AG04450 (cell line): ENCODE results near the gene FKBP7. TPM values are rescaled to one million over a fixed set of nuclear protein-coding genes. Genes with fewer than 3 reads are reported as not detected.
"Not testable (repeated sequence)": the region's sequence is repeated elsewhere in the genome, so short reads cannot be mapped to it uniquely, and the experiment has no call there.

ENCODE experiments used
- CTCF ChIA-PET: fragments of 300-600, 350-600 bp; formaldehyde crosslinking; extraction: SDS; loops from one replicate; lab custom pipeline; 2022; ENCODE audit warnings: antibody characterized with exemption, inconsistent platforms; lab: Charles Lee
- POLR2A ChIA-PET: fragments of 350-600 bp; formaldehyde crosslinking; extraction: SDS; loops from one replicate; lab custom pipeline; 2021; ENCODE audit warnings: antibody characterized with exemption, inconsistent platforms; lab: Yijun Ruan, JAX
- DNase-seq: peaks from one replicate; pipeline ENCODE4 v3.0.0-alpha.2; 2011; ENCODE audit warnings: low read depth, low spot score
- H3K27ac ChIP-seq: one replicate; pipeline ENCODE4 v1.5.1; 2012; ENCODE audit warnings: low read depth, low read length, control low read depth
- H3K27me3 ChIP-seq: one replicate; pipeline ENCODE4 v1.6.0; 2012; ENCODE audit warnings: low read length; ENCODE audit not compliant: control insufficient read depth, insufficient read depth
- H3K4me3 ChIP-seq: 2 replicates; pipeline ENCODE4 v1.5.1; 2011; ENCODE audit warnings: mild to moderate bottlenecking, low read depth, low read length, control low read depth
- H3K9me3 ChIP-seq: 2 replicates; pipeline ENCODE4 v1.5.1; 2012; ENCODE audit warnings: low read length; ENCODE audit not compliant: control insufficient read depth, insufficient read depth
- polyA minus RNA-seq: library from RNA; depleted of rRNA, polyadenylated mRNA; stranded (reverse); fragments of >200 nt; gene quantifications from 2 replicates; pipeline ENCODE4 v1.2.3, GENCODE V29; 2011; rRNA and poly(A)+ RNA removed
- polyA plus RNA-seq: library from polyadenylated mRNA; depleted of rRNA; stranded (reverse); fragments of >200 nt; gene quantifications from 2 replicates; pipeline ENCODE4 v1.2.3, GENCODE V29; 2011; rRNA removed
- TF ChIP-seq, protein P1 (sequence below): IDR thresholded peaks from 2 replicates; pipeline ENCODE4 v1.5.1; 2011; ENCODE audit warnings: low read depth, low read length, control low read depth, inconsistent platforms

Gene FKBP7, protein sequence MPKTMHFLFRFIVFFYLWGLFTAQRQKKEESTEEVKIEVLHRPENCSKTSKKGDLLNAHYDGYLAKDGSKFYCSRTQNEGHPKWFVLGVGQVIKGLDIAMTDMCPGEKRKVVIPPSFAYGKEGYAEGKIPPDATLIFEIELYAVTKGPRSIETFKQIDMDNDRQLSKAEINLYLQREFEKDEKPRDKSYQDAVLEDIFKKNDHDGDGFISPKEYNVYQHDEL
- 130 and 162 TPM in 2 replicates for polyA plus RNA-seq
- polyA minus RNA-seq = 18.5 and 29.1 TPM in 2 replicates

GRCh38 chr2:178478439-178479274, at the start of gene FKBP7:
FKBP7 (minus strand) TSS chr2:178478600; CDS start chr2:178478499, 101 bp downstream.
- DNase-seq = peak; percentile 46
- POLR2A ChIA-PET = no interaction called here
- peak within 1 kb of the TSS; percentile 75 for H3K4me3 ChIP-seq
- no peaks in the 10 kb centered on the region for H3K27me3 ChIP-seq
- H3K9me3 ChIP-seq = no peaks in the 10 kb centered on the region
- TF ChIP-seq, protein P1, sequence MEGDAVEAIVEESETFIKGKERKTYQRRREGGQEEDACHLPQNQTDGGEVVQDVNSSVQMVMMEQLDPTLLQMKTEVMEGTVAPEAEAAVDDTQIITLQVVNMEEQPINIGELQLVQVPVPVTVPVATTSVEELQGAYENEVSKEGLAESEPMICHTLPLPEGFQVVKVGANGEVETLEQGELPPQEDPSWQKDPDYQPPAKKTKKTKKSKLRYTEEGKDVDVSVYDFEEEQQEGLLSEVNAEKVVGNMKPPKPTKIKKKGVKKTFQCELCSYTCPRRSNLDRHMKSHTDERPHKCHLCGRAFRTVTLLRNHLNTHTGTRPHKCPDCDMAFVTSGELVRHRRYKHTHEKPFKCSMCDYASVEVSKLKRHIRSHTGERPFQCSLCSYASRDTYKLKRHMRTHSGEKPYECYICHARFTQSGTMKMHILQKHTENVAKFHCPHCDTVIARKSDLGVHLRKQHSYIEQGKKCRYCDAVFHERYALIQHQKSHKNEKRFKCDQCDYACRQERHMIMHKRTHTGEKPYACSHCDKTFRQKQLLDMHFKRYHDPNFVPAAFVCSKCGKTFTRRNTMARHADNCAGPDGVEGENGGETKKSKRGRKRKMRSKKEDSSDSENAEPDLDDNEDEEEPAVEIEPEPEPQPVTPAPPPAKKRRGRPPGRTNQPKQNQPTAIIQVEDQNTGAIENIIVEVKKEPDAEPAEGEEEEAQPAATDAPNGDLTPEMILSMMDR = peak; percentile 63
- peak within 1 kb of the TSS; percentile 95 for H3K27ac ChIP-seq
- CTCF ChIA-PET = interaction anchor here (1.0 to 1.2 kb wide), 3 partner anchors 26 to 366 kb away, joined by 3 to 7 read pairs (median 3); partner anchors contain the start of gene RBM45

DNA sequence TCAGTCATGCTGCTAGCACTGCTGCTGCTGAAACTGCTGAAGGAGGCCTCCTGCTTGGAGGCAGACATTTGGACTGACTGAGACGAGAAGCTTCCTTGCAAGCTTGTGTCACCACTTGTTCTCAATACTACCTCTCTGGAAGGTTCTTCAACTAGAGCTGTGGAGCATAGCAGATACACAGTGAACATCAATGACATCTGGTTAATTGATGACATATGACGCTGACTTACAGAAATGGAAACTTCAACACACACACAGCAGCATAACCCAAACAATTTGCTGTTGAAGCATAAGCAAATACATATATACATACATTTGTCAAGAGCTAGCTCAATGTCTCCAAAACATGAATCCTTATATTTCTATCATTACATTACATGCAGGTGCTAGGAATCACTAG, 49.2 kb upstream of the FKBP7 start:
- no peak for DNase-seq
- no peak overlapping the region for H3K4me3 ChIP-seq
- TF ChIP-seq, protein P1 = no peak
- CTCF ChIA-PET = interaction anchor here (1.0 kb wide), 1 partner anchor 11 kb away, joined by 4 read pairs; no protein-coding TSS in a partner anchor
- H3K9me3 ChIP-seq = no peaks in the 10 kb centered on the region; the same call in 1 of the 2 replicates
- H3K27ac ChIP-seq = no peak overlapping the region
- POLR2A ChIA-PET = no interaction called here
- no peaks in the 10 kb centered on the region for H3K27me3 ChIP-seq

GRCh38 chr2:178526256-178526655, 47.9 kb upstream of the FKBP7 start:
- DNase-seq = no peak
- ChIA-PET POLR2A (no interaction called here), CTCF (no interaction called here)
- H3K27me3 ChIP-seq = no peaks in the 10 kb centered on the region
- no peak overlapping the region for H3K4me3 ChIP-seq
- H3K9me3 ChIP-seq = no peaks in the 10 kb centered on the region; the same call in 1 of the 2 replicates
- TF ChIP-seq, protein P1 = no peak
- H3K27ac ChIP-seq = no peak overlapping the region

DNA sequence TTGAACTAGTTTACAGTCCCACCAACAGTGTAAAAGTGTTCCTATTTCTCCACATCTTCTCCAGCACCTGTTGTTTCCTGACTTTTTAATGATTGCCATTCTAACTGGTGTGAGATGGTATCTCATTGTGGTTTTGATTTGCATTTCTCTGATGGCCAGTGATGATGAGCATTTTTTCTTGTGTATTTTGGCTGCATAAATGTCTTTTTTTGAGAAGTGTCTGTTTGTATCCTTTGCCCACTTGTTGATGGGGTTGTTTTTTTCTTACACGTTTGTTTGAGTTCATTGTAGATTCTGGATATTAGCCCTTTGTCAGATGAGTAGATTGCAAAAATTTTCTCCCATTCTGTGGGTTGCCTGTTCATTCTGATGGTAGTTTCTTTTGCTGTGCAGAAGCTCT, 47.1 kb upstream of the FKBP7 start:
- DNase-seq, H3K27me3 ChIP-seq, H3K27ac ChIP-seq, H3K4me3 ChIP-seq, POLR2A ChIA-PET, CTCF ChIA-PET, H3K9me3 ChIP-seq: not testable (repeated sequence)

DNA sequence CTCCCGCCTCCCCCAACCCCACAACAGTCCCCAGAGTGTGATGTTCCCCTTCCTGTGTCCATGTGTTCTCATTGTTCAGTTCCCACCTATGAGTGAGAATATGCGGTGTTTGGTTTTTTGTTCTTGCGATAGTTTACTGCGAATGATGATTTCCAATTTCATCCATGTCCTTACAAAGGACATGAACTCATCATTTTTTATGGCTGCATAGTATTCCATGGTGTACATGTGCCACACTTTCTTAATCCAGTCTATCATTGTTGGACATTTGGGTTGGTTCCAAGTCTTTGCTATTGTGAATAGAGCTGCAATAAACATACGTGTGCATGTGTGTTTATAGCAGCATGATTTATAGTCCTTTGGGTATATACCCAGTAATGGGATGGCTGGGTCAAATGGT, 46.6 kb upstream of the FKBP7 start:
- H3K4me3 ChIP-seq, H3K9me3 ChIP-seq, H3K27me3 ChIP-seq, CTCF ChIA-PET, H3K27ac ChIP-seq, POLR2A ChIA-PET, DNase-seq: not testable (repeated sequence)
